NT2/D1 (cell line): Measurements from ENCODE around the gene SLC37A2.

Source experiments
- DNase-seq: peaks from one replicate; pipeline ENCODE4 v3.0.0-alpha.2; 2011; ENCODE audit warnings: low read depth, low spot score
- H3K27me3 ChIP-seq: 2 replicates; pipeline ENCODE4 v1.6.0; 2011; ENCODE audit warnings: mild to moderate bottlenecking; ENCODE audit not compliant: insufficient read length, insufficient read depth
- H3K36me3 ChIP-seq: 2 replicates; pipeline ENCODE4 v1.6.1; 2011; ENCODE audit warnings: mild to moderate bottlenecking, low read length, mixed read lengths; ENCODE audit not compliant: insufficient read depth, insufficient read length
- H3K4me1 ChIP-seq: 2 replicates; pipeline ENCODE4 v1.5.1; 2011; ENCODE audit not compliant: insufficient read depth, insufficient read length
- H3K4me3 ChIP-seq: 2 replicates; pipeline ENCODE4 v1.5.1; 2011; ENCODE audit warnings: low read depth; ENCODE audit not compliant: insufficient read length
- H3K9ac ChIP-seq: 2 replicates; pipeline ENCODE4 v1.6.0; 2011; ENCODE audit warnings: low read depth; ENCODE audit not compliant: insufficient read length
- H3K9me3 ChIP-seq: 2 replicates; pipeline ENCODE4 v1.5.1; 2011; ENCODE audit warnings: mild to moderate bottlenecking, low read length; ENCODE audit not compliant: insufficient read depth
- SUZ12 ChIP-seq: IDR thresholded peaks from 2 replicates; pipeline ENCODE4 v1.6.1; 2011; ENCODE audit not compliant: insufficient read length, insufficient read depth; ENCODE audit errors: extremely low read depth
- YY1 ChIP-seq: IDR thresholded peaks from 2 replicates; pipeline ENCODE4 v1.6.1; 2011; ENCODE audit not compliant: insufficient read length, insufficient read depth
- ZNF274 ChIP-seq: IDR thresholded peaks from 2 replicates; pipeline ENCODE4 v1.6.1; 2011; ENCODE audit warnings: mild to moderate bottlenecking, low read depth, low read length

Gene SLC37A2

DNA sequence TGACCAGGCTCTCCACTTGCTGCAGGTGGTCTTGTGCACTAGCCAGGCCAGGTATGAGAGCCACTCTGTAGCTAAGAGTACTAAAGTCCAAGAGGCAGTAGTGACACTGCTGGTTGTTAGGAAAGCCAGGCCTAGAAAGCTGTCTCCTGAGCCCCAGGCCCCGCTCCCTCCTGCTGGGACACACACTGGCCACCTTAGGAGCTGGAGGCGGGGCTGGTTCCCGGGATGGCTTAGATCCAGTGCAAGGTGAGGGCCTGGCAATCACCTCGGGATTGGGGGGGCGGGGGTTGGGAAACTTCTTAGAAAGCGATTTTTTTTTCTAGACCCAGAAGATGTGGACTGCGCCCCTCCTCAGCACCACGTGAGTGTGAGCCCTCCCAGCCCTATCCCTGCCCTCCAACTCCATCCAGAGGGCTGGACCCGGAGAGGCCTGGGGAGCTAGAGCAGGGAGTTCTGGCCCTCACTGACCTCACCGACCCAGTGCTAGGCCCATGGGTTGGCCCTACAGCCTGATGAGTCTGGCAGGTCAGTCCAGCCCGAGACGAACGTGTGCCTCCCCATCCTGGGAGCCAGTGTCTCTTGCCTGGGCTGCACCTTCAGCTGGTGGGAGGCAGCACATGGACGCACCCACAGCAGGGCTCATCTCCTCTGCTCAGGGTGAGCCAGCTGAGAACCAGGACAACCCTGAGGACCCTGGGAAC is 18.1 kb downstream of the SLC37A2 start:
- no peaks in the 10 kb centered on the region for H3K9me3 ChIP-seq
- TF ChIP-seq ZNF274 (no peak), SUZ12 (no peak), YY1 (no peak)
- H3K27me3 ChIP-seq: no peaks in the 10 kb centered on the region
- no peak overlapping the region for H3K4me3 ChIP-seq
- peaks cover 9% of the 10 kb centered on the region for H3K4me1 ChIP-seq
- no peak for DNase-seq
- no peaks in the 10 kb centered on the region for H3K36me3 ChIP-seq
- H3K9ac ChIP-seq: no peak overlapping the region

DNA sequence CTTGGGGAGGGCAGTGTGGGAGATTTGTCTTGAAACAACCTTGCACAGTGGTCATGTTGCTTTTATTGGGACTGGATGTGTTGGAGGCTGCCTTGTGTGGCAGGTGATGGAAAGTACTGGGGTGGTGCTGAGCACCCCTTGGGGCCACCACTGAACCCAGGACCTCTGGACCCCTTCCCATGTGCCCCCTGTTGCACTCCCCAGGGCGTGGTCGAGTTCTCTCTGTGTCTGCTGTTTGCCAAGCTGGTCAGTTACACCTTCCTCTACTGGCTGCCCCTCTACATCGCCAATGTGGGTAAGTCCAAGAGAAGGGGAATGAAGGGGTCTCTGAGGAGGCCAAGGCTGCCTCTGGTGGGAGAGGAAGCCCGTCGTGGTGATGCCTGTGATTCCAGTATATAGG is 18.9 kb downstream of the SLC37A2 start:
- Histone ChIP-seq H3K9me3 (no peaks in the 10 kb centered on the region), H3K27me3 (no peaks in the 10 kb centered on the region), H3K4me3 (no peak overlapping the region), H3K9ac (no peak overlapping the region), H3K36me3 (no peaks in the 10 kb centered on the region), H3K4me1 (peaks cover 13% of the 10 kb centered on the region)
- TF ChIP-seq SUZ12: no peak
- TF ChIP-seq ZNF274: no peak
- TF ChIP-seq YY1: no peak
- no peak for DNase-seq

DNA sequence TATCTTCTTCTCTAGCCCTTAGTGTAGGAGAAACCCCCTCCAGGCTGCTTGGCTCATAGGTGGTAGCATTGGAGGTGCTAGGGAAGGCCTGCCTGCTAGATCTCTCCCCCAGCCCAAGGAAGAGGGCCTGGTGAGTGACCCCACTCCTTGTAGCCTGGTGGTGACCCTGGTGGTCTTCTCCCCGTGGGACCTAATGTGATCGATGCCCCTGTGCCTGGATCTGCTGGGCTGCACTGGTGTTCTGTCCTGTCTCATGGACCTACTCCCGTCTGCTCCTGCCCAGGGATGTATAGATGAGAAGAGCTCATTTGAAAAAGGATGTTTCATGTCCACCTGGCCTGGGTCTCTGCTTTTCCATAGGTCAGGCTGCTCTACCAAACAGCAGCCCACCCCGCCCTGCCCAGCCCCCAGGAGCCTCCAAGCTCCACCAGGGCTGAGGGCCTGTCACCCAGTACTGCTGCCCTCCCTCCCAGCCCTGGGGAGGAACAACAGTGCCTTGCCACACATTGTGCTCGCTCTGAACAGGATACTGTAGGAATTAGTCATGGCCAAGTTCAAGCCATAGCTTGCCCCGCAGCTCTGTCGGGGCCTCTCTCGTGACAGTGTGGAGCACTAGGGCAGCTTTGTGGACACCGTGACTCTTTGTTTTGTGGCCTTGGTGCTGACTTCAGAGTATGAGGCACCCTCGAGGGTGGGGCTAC is 19.7 kb downstream of the SLC37A2 start:
- Histone ChIP-seq H3K36me3 (no peaks in the 10 kb centered on the region), H3K4me1 (peaks cover 14% of the 10 kb centered on the region), H3K9me3 (no peaks in the 10 kb centered on the region), H3K4me3 (no peak overlapping the region), H3K9ac (no peak overlapping the region), H3K27me3 (no peaks in the 10 kb centered on the region)
- no peak for DNase-seq
- TF ChIP-seq YY1 (no peak), SUZ12 (no peak), ZNF274 (no peak)

DNA sequence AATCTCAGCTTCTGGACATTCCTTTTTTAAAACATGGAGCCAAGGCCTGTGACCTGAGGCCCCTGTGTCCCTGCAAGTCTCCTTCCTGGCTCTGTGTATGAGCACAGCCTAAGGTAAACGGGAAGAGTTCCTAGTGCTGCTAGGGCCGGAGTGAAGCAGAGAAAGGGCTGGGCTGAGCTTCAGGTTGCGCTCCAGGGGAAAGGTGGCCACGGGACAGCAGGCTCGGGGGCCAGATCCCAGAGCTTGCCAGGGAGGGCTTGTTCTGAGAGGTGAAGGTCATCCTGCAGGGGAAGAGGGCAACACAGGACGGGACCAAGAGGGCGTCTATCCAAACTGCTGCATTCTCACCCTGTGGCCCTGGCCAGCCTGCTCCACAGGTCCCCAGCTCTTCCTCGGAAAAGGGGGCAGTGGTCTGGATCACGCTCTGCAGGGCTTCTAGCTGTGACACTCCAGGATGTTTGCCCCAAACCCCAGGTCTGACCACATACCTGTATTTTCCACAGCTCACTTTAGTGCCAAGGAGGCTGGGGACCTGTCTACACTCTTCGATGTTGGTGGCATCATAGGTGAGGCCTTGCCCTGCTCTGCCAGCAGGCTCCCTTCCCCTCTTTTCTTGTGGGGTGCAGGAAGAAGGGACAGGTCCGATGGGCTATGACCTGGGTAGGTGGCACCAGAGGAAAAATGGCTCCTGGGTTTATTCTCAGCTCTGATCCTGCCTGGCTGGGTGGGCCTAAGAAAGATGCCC is 20.4 kb downstream of the SLC37A2 start:
- Histone ChIP-seq H3K36me3 (no peaks in the 10 kb centered on the region), H3K4me1 (peaks cover 14% of the 10 kb centered on the region), H3K4me3 (no peak overlapping the region), H3K27me3 (no peaks in the 10 kb centered on the region), H3K9ac (no peak overlapping the region), H3K9me3 (no peaks in the 10 kb centered on the region)
- TF ChIP-seq YY1 (no peak), ZNF274 (no peak), SUZ12 (no peak)
- DNase-seq: no peak

DNA sequence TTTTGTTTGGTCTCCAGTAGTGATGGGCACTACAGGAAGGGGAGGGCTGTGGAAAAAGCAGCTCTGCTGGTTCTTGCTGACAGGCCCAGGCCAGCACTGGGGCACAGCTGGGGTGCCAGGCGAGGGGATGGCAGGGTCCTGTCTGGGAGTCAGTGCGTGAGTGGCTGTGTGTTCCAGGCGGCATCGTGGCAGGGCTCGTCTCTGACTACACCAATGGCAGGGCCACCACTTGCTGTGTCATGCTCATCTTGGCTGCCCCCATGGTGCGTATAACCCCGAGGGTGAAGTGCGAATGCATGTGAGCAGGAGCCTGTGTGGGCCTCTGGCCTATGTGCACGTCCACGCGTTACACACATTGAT is 20.9 kb downstream of the SLC37A2 start:
- peaks cover 14% of the 10 kb centered on the region for H3K4me1 ChIP-seq
- H3K4me3 ChIP-seq: no peak overlapping the region
- TF ChIP-seq ZNF274 (no peak), SUZ12 (no peak), YY1 (no peak)
- no peaks in the 10 kb centered on the region for H3K36me3 ChIP-seq
- no peaks in the 10 kb centered on the region for H3K9me3 ChIP-seq
- H3K9ac ChIP-seq: no peak overlapping the region
- DNase-seq: no peak
- no peaks in the 10 kb centered on the region for H3K27me3 ChIP-seq

DNA sequence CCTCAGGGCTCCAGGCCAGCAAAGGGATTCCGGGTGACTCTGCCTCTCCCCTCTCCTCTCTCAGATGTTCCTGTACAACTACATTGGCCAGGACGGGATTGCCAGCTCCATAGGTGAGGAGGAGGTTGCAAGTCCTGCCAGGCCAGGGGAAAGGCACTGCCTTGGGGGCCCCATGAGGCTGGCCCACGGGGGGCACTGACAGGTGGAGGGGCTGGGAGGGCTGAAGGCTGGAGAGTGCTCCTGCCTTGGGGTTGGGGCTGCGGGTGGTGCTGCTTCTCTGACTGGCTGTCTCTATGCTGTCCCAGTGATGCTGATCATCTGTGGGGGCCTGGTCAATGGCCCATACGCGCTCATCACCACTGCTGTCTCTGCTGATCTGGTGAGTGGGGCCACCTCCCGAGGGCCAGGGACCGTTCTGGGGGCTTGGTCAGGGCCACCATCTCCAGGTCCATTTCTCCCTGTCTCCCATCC is 21.7 kb downstream of the SLC37A2 start:
- no peak for TF ChIP-seq YY1
- no peak for TF ChIP-seq ZNF274
- TF ChIP-seq SUZ12: no peak
- H3K4me3 ChIP-seq: no peak overlapping the region
- DNase-seq: no peak
- H3K4me1 ChIP-seq: peaks cover 12% of the 10 kb centered on the region
- no peaks in the 10 kb centered on the region for H3K36me3 ChIP-seq
- no peak overlapping the region for H3K9ac ChIP-seq
- no peaks in the 10 kb centered on the region for H3K27me3 ChIP-seq
- no peaks in the 10 kb centered on the region for H3K9me3 ChIP-seq

DNA sequence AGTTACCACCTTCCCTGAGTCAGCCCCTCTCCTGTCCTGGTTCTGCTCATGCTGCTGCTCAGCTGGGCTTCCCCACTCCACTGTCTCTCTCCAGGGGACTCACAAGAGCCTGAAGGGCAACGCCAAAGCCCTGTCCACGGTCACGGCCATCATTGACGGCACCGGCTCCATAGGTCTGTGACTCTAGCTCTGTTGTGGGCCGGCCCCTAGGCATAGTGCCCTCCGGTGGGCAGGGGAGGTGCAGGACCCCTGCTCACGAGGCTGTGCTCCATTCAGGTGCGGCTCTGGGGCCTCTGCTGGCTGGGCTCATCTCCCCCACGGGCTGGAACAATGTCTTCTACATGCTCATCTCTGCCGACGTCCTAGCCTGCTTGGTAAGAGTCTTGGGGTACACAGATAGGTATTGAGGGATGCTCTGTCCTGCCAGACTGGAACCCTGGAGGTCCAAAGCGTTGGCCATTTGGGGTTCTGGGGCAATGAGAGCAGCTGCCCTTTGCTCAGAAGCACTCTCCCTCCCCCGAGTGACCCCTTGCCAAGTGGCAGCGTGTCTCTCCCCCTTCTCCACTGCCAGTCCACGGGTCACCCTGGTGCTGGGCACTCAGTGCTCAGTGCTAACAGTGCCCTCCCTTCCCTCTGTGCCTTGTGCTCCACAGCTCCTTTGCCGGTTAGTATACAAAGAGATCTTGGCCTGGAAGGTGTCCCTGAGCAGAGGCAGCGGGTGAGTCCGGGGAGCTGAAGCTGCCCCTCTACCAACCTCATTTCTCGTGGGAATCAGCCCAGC is 22.4 kb downstream of the SLC37A2 start:
- H3K9ac ChIP-seq: no peak overlapping the region
- H3K9me3 ChIP-seq: no peaks in the 10 kb centered on the region
- H3K4me1 ChIP-seq: peaks cover 12% of the 10 kb centered on the region
- no peaks in the 10 kb centered on the region for H3K36me3 ChIP-seq
- TF ChIP-seq SUZ12: no peak
- TF ChIP-seq ZNF274: no peak
- no peak for TF ChIP-seq YY1
- DNase-seq: no peak
- no peak overlapping the region for H3K4me3 ChIP-seq
- no peaks in the 10 kb centered on the region for H3K27me3 ChIP-seq
